NCI-H774 (cell line): ENCODE results near the gene KIF21B.

ENCODE experiments used
- DNase-seq: peaks from one replicate; lab custom pipeline; 2025; lab: John Stamatoyannopoulos, UW

Gene KIF21B

DNA sequence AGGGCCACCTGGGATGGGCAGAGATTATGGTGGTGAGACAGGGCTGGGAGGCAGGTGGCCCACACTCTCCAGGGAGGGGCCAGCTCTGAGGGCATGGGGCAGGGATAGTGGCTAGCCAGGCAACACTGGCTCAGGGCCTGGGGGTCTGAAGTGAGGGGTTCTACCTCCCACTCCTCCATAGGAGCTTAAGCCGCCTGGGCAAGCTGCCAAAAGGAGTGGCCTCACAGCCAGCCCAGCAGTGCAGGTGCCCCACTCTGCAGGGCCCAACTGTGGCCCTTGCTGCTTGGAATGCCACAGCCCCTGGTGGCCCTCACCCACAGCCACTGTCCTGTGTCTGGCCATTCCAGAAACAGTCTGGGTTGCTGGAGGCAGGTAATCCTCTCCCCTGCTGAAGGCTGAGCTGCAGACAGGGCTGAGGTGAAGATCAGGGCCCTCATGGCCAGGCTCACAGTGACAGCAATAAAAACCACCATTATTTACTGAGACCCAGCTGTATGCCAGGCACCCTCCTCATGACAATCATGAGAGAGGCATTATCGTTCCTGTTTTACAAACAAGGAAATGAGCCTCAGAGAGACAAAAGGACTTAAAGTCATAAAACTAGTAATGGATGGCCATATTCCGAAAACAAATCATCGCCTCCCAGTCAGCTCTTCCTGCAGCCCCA lies 31.0 kb downstream of the KIF21B start:
- DNase-seq: peak; percentile 51

DNA sequence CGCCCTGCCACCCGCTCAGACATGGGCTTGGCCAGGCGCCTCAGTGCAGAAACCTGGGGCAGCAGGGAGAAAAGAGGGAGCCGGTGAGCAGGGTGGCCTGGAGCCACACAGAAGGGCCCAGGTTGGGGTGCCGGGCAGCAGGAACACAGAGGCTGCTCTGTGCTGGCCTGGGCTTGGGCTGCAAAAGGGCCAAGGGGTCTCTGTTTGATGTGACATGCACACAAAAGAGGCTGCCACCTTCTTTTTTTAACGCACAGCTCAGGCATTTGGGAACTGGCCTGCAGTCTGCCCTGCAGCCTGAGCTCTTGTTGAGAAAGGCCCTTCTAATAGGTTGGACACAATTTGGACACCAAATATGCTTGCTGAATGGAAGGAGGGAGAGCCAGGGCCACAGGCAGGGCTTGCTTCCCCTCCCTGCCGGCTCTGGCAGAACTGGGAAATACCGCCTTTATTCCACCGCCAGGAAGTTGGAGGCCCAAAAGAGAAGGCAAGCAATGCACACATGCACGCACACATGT lies 32.4 kb downstream of the KIF21B start:
- DNase-seq: no peak

DNA sequence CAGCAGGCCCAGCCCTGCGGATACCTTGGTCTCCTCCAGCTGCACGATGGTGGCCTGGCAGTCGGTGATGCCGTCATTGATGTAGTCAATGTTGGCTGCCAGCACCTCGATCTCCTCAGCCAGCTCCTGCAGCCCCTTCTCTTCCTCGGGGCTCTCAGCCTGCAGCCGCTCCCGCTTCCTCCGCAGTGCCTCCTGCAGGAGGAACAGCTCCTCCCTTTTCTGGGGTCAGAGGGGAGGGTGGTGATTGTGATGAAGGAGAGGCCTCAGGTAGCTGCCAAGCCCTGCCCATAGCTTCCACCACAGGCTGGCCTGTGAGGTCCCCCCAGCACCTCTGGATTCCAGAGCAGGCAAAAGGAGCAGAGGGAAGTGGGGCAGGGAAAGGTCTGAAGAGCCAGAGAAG lies 33.4 kb downstream of the KIF21B start:
- no peak for DNase-seq

DNA sequence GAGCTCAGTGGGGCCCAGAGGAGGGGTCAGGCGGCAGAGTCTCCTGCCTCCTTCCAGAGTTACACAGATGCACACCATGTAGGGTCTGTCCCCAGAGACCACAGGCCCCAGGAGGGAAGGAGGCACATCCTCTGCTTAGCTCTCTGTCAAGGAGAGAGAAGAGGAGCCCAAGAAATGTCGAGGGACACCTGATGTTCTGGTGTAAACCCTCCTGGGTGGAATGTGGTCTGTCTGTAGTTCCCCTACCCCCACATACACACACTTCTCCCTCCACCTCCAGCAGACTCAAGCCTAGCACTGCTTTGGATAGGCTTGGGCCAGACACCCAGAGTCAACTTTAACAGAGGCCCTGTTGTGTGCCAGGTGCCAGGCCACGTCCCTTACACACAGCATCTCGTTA lies 34.2 kb downstream of the KIF21B start:
- no peak for DNase-seq

DNA sequence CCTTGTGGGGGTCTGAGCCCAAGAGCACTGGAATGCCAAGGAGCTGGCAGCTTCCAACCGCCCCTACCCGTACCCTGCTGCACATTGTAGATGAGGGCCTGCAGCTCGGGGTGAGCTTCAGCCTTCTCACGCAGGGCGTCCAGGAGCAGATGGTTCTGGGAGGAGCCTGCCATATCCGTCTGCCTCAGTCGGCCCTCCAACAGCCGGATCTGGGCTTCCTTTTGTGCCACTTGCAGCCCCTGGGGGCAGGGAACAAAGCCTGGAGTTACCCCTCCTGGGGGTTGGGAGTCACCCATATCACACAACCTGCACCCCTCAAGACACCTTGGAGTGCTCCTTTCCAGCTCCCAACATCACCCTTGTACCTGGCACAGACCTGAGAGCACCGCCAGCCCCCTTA lies 34.8 kb downstream of the KIF21B start:
- DNase-seq: no peak

DNA sequence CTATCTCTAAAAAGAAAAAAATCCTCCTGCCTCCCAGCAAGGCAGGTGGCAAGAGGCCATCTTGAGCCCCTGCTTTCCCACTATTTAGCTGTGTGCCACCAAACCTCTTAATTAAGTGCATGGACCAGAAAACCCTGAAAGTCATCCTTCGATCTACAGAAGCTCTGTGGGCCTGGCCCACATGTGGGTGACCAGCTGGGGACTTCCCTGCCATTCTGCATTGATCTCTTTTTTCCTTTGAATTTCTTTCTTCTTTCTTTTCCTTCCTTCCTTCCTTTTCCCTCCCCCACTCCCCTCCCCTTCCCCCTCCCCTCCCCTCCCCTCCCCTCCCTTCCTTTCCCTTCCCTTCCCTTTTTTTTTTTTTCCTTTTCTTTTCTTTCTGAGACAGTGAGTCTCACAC lies 38.0 kb downstream of the KIF21B start:
- DNase-seq: no peak

DNA sequence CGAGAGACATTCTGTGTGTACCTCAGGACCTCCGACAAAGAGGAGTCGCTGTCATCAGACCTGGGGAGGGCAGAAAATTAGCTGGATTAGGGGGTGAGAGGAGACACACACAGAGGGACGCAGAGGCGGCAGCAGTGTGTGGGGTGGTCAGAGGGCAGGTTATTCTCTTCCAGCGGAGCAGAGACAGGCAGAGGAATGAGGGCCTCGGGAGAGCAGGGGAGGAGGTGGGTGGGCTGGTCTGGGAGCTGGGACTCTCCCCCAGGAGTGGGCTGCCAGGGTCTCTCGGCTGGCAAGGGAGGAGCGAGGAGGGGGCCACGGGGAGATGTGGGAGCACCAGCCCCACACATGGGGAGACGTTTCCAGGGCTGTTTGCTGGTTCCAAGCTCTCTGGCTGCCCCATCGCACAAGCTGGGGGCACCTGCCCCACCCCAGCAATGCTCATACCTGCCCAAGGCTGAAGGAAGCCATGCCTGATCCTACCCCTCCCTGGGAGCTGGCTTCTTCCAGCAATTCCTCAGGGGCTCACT lies 40.4 kb downstream of the KIF21B start:
- no peak for DNase-seq

DNA sequence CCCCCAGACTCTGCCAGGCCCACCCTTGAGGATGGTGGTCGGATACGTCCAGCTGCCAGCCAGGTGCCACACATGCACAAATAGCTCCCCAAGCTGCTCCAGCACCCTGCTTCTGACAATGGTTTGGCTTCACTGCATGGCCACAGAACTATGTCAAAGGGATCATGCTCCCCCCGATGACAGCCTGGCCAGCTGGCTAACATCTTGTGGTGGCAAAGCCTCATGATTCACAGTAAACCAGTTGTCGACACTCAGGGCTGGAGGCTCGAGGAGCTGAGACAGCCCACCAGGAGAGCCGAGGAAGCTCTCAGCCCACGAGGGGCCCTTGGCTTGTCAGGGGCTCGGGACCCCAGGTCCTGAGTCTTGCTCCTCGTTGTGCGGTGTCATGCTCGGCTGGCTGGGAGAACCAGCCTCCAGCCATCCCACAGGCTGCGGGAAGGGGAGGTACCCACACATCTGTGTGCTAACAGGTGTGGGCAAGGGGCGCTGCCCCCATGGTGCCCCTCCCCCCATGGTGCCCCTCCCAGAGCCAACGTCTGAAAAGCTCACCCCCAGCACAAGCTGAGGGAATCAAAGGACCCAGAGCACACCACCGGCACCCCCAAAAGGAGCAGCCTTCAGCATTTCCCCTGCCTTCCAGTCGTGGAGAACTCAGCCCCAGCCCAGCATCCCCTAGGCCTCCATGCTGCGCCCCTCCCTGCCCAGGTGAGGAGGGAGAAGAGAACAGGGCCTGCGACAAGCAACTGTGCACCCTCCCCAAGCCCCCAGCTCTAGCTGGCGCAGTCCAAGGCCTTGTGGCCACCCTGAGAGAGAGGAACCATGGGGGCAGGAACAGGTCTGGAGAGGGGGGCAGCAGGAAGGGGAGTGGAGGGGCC lies 41.2 kb downstream of the KIF21B start:
- no peak for DNase-seq

DNA sequence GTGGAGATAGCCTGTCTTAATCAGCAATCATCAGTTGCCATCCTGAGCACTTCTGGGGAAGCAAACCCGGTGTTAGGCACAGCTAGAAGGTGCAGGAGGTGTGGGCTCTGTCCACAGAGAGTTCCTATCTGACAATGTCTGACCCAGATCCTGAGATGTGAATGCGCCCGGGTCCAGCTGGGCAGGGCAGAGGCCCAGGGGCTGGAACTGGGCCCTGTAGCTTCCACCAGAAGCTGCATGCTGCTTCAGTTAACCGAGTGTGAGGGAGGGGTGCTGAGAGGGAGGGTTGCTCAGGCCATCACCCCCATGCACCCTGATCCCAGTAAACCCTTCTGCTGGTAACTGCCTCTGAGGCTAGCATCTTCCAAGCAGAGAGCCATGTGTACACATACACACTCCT lies 42.2 kb downstream of the KIF21B start:
- no peak for DNase-seq

DNA sequence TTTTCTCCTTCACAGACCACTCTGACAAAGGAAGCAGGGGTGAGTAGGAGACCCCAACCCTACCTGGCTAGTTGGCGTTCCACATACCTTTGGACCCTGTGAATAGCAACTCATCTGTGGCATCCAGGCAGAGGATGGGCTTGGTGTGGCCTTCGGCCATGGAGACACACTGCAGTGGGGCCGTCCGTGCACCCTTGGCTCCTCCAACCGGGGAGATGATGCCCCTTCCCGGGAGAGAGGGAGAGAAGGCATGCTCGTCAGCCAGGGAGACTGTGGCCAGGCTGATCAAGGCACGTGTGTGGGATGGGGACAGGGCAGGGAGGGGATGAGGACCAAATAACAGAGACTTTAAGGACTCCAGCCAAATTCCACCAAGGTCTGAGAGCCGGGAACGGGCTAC lies 42.6 kb downstream of the KIF21B start:
- no peak for DNase-seq

DNA sequence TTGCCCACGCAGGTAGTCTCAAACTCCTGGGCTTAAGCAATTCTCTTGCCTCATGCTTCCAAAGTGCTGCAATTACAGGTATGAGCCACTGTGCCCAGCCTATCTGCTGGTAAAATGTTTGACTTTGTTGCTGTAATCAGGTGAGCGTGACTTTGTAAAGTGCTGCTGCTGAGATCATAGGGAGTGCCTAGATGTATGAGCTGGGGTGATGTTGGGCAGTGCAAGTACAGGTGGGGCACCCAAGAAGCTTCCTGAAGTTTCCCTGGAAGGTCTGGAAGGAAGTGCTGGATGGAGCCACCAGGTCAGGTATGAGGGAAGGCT lies 43.1 kb downstream of the KIF21B start:
- no peak for DNase-seq

DNA sequence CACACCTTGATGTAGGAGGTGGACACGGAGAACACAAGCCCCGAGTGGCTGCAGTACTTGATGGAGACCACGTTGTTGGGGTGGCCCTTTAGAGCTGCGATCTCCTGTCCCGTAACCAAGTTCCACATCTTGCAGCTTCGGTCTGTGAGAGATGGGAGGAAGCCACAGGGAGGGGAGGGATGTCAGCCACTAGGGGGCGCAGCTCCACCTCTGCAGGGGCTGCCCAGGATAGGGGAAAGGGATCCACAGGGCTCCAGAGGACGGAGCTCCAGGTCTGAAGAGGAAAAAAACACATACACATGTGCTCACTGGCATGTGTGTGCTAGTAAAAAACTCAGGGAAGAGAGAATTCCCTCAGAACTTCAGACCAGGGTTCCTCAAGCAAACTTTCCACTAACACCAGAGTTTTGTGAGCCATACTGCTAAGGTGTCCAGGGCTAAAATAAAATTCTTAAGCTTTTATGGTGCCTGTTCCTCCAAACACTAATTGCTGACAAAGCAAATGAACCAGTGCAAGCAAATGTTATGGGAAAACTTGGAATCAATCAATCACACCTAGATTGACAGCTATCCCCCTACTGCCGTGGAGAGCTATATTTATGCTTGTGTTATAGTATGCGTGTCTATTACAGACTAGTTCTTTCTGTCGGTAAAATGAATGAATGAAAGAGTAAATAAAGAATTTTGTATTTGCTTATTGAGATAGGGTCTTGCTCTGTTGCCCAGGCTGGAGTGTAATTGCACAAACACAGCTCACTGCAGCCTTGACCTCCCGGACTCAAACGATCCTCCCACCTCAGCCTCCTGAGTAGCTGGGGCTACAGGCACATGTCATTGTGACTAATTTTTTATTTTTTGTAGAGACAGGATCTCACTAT lies 43.7 kb downstream of the KIF21B start:
- peak; percentile 3 for DNase-seq

DNA sequence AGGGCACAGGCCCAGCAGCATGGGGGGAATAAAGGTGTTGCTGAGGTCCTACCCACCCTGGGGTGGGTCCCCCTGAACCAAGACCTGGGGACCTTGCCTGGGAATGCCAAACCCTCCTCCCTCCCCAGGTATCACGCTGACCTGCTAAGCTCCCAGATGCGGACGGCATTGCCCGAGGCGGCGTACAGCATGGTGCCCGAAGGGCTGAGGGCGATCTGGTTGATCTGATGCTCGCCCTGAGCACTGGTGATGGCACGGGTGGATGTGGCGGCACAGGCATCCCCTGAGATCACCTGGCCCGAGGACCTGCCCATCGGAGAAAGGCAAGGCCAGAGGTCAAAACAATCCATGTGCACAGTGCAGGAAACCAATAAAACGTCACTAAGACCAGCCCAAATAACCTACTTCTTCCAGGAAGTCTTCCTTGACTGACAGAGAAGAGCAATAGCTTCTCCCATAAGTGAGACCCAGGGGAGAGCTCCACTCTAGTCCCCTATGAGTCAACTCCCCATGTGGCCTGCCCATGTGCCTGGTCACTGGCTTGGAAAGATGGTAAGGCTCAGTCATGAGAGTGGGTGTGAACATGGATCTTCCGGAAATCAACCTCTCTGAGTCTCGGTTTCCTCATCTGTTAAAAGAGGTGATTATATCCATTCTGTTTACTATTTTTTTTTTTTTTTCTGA lies 46.3 kb downstream of the KIF21B start:
- no peak for DNase-seq

DNA sequence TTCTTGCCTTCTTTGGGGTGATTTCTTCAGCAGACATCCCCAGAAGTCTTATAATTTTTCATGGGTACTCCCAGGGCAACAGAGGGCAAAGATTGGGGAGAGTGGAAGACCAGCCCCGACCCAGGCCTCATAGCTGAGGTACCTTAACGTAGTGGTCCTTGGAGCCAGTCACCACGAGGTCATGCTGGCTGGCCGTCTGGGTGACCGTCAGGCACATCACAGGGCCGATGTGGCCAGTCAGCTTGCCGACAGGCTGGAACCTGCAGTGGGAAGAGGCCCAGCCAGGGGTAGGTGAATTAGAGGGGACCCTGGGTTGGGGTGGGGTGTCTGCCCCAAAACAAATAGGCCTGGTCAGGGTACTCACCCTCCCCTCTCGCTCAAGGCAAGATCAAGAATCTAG lies 46.9 kb downstream of the KIF21B start:
- no peak for DNase-seq

DNA sequence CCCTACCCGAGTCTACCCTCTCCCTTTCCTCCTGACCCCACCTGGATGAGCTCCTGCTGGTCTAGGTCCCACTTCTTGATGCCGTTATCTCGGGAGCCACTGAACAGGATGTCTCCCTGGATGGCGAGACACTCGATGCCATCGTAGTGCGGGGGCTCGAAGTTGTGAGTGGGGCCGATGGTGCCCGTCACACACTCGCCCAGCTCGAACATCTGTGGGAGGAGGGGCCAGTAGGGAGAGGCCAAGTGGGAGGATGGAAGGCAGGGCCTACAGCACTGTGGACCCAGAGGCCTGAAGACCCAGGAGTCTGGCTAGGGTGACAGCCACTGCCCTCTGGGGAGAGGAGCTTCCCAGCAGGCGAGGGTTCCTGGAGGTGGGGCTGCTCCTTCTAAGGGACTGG lies 48.1 kb downstream of the KIF21B start:
- no peak for DNase-seq

DNA sequence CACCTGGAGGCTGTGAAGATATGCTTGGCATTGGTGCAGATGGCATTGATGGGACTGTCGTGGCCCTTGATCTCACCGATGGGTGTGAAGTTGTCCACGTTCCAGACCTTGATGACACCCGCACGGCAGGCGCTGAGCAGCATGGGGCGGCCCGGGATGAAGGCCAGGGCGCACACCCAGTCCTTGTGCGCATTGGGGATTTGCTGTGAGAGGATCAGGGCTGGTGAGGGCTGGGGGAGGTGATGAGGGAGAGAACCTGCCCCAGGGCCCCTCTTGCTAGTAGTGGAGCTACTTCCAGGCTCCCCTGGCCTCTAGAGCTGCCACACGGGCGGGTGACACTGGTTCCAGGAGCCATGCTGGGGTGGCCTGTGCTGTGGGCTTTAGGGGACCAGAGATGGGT lies 48.8 kb downstream of the KIF21B start:
- no peak for DNase-seq

DNA sequence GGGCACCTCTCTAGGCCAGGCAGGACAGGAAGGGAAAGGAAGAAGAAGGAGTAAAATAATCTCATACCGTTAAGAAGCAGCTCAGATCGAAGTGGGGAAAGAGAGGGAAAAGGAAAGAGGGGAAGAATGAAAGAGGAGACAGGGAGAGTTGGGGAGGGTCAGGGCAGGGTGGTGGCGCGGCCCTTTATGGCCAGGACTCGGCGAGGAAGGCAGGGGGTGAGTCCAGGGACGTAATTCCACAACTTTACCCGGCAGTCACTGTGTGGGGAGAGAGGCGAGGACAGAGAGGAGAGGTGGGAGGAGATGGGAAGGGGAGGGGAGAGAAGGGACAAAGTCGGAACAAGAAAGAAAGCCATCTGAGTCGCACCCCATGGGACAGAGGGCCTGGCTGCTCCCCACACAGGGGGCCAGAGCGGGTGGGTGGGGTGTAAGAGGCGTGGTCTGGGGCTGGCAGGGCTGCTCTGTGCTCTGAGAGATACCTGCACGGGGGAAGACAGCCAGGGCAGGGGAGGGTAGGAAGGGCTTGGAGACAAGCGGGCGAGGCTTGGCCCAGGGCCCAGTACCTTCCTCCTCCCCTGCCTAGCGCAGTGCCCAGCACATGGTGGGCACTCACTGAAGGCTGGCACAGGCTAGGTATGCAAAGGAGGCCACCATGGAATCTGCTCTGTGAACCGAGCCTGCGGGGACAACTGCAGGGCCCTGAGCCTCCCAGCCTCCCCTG lies 49.4 kb downstream of the KIF21B start:
- no peak for DNase-seq

DNA sequence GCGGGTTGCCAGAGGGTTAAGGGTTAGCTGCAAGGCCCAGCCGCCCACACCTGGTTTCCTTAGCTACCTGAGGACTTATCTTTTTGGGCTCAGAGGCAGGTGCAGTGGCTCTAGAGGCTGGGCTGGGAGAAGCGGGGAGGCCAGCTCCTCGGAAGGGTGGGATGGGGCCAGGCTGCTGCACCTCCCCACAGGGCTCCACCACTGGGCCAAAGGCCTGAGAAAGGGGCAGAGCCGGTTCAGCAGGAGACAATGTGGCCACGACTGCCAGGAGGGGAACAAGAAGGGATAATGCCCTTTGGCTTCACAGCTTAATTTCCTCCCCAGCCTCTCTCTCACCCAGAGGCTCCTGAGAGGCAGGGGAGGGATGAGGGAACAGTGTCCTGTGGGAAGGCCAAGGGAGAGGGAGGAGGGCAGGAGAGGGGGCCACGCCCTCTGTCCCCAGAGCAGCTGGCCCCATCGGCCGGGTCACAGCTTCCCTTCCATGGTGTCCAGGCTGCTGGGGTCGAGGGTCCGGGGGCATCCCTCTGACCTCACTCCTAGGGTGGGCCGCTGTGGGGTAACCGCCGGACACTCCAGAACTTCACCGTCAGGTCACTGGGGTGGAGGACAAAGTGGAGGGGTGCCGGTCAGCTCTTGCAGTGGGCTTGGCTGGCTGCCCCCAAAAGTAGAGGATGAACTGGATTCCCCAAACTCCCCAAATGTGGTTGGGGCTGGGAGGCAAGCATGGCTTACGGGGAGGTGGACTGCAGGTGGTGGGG lies 50.4 kb downstream of the KIF21B start:
- DNase-seq: no peak

DNA sequence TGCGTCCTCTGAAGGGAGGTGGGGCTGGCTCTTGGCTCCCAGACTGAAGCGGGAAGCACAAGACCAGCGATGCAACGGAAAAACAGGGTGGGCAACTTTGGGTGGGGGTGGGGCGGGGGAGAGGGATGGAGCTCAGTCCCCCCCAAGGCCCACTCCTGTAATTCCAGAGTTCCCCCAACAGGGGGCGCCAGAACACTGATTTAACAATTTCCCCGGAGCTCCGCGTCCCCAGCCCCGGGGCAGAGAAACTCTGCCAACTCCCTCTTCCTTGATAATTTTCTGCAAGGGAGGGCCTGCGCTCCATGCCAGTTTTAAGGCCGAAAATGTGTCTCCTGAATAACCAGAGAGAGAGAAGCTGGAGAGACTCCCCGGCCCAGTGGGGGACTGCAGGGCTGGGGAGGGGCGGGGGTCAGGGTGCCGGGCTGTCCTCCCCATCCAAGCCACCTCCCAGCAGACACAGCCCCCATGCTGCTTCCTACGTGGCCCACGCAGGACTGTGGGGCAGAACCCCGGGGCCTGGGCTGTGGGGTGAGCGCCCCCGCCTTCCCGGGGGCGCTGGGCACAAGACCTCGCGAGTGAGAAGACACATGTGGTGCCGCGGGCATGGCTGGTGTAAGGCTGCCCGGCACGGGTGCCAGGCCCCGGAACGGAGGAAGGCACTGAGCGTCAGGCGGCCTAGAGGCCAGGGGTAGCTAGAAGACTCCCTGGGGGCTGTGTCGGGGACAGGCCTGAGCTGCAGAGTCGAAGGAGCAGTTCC lies 51.4 kb downstream of the KIF21B start:
- DNase-seq: peak; percentile 36
